ENCODE results near the gene COL18A1. TPM values are rescaled to one million over a fixed set of nuclear protein-coding genes. Genes with fewer than 3 reads are reported as not detected.

The COL18A1 gene
- total RNA-seq, 4 donors from 2014 or later: 64.7 to 110 (median 98.9) TPM

GRCh38 chr21:45379901-45380330 is 25.0 kb upstream of the COL18A1 start:
- no peak for DNase-seq (ENCODE audit: low spot score)
- ATAC-seq (ENCODE audit: low FRiP score): no peak
- no peak for TF ChIP-seq CTCF (IDR thresholded peaks at IDR 0.05)

DNA sequence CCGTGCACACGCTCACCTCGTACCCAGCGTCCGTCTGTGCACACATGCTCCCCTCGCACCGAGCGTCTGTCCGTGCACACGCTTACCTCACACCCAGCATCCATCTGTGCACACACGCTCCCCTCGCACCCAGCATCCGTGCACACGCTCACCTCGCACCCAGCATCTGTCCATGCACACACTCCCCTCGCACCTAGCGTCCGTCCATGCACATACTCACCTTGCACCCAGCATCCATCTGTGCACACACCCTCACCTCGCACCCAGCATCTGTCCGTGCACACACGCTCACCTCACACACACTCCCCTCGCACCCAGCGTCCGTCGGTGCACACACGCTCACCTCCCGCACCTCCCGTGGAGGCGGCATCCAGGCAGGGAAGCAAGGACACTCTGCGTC is 24.4 kb upstream of the COL18A1 start:
- TF ChIP-seq CTCF (IDR thresholded peaks at IDR 0.05): no peak
- DNase-seq (ENCODE audit: low spot score) (no peak), ATAC-seq (ENCODE audit: low FRiP score) (no peak)

- DNase-seq (ENCODE audit: low spot score): no peak
- TF ChIP-seq CTCF (IDR thresholded peaks at IDR 0.05): no peak
- no peak for ATAC-seq (ENCODE audit: low FRiP score)
Observed at GRCh38 chr21:45381036-45381787, 23.8 kb upstream of the COL18A1 start.

DNA sequence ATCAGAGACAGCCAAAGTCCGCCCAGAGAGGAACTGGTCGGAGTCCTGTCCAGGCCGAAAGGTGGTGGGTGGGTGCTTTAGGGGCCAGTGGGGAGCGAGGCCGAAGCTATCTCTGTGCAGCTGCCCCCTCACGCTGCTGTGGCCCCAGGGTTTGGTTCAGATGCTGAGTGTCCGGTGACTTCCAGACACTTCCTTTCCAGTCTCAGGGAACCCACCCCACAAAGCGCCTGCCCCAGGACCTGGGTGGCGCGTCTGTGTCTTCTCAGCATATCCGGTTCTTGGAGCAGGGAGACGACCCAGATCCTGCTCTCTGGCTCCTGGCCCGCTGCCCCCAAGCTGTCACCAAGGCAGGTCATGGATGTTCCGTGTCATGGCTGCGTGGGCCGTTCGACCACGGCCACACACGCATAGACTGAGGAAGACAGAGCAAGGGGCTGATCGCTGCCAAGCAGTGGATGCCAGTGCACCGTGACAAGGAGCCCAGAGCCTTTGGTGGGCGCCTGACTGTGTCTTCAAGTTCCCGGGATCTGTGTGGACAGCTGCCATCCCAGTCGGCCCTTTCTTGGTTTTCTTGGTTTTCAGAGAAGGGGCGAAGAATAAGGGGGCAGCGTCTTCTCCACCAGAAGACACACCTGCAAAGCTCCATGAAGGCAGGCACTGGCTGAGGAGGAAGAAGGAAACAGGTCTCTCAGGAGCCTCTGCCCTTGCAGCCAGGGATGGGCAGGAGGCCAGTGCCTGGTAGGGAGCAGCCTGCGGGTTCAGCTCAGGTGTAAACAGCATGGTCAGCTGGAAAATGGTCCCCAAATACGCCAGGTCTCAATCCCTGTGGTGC is 22.9 kb upstream of the COL18A1 start:
- DNase-seq (ENCODE audit: low spot score): no peak

DNA sequence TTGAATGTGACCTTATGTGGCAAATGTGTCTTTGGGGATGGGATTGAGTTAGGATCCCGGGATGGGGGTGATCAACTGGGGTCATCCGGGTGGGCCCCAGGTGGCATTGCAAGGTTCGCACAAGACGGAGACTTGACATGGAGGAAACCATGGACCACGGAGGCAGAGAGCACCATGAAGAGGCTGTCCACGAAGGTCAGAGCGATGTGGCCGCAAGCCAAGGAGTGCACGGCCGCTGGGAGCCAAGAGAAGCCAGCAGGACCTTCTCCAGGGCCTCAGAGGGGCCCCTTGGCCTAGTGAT is 22.3 kb upstream of the COL18A1 start:
- TF ChIP-seq CTCF (IDR thresholded peaks at IDR 0.05): no peak
- no peak for ATAC-seq (ENCODE audit: low FRiP score)
- no peak for DNase-seq (ENCODE audit: low spot score)

More for the DNA sequence above, 22.9 kb upstream of the COL18A1 start:
- ATAC-seq (ENCODE audit: low FRiP score): no peak
- no peak for TF ChIP-seq CTCF (IDR thresholded peaks at IDR 0.05)

GRCh38 chr21:45383111-45383614 is 21.8 kb upstream of the COL18A1 start:
- TF ChIP-seq CTCF (IDR thresholded peaks at IDR 0.05): no peak
- DNase-seq (ENCODE audit: low spot score) (no peak), ATAC-seq (ENCODE audit: low FRiP score) (no peak)
